Measurements from ENCODE around the gene TUBD1.
"Not testable (repeated sequence)": the region's sequence is repeated elsewhere in the genome, so short reads cannot be mapped to it uniquely, and the experiment has no call there.

DNA sequence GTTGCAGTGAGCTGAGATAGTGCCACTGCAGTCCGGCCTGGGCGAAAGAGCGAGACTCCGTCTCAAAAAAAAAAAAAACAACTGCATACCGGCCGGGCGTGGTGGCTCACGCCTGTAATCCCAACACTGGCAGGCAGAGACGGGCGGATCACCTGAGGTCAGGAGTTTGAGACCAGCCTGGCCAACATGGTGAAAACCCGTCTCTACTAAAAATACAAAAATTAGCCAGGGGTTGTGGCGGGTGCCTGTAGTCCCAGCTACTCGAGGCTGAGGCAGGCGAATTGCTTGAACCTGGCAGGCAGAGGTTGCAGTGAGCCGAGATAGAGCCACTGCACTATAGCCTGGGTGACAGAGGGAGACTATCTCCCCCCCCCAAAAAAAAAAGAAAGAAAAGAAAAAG, 42.4 kb downstream of the TUBD1 start:
- TF ChIP-seq SUZ12 (IDR thresholded peaks at IDR 0.05; ENCODE audit: extremely low read depth, insufficient read depth, insufficient read length); YY1 (IDR thresholded peaks at IDR 0.05; ENCODE audit: insufficient read depth, insufficient read length); ZNF274 (IDR thresholded peaks at IDR 0.05; ENCODE audit: low read depth, low read length): not testable (repeated sequence)

Measured in NT2/D1 (cell line).